ENCODE results near the gene GNG7.
"Not testable (repeated sequence)": the region's sequence is repeated elsewhere in the genome, so short reads cannot be mapped to it uniquely, and the experiment has no call there.

GNG7 gene

DNA sequence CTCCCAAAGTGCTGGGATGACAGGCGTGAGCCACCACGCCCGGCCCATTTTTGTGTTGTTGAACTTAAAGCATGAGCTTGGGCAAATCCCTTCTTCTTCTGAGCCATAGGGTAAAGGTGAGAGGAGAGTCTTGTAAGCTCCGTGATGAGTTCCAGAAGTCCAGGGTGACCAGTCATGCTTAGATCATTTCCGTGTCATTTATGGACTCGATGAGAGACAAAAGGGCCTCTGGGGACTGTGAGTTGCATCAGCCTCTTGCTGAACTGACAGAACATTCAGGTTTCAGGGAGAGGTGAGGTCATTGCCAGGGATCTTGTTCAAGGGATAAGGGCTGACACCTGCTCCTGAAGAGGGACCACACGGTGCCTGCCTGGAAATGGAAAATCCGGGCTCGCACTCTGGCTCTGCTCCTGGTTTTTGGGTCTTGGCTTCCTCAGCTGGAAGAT, 173.0 kb downstream of the GNG7 start:
- no peak for DNase-seq

DNA sequence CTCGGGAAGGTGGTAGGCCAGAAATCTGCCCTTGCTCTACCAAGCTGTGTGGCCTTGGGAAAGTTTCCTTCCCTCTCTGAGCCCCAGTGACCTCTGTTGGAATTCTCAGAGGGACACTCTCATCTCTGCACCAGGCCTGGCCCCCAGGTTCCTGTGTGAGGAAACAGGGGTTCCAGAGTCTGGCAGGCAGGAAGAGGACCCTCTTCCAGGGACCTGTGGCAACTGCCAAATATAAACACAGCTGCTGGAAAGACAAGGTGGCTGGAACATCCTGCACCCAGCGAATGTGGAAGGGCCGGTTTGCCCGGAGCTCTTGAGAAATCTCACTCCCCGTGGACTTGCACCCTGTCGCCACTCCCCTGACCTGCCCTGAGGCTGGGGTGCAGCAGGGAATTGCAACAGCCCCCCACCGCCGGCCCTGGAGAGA, 173.8 kb downstream of the GNG7 start:
- DNase-seq = no peak

DNA sequence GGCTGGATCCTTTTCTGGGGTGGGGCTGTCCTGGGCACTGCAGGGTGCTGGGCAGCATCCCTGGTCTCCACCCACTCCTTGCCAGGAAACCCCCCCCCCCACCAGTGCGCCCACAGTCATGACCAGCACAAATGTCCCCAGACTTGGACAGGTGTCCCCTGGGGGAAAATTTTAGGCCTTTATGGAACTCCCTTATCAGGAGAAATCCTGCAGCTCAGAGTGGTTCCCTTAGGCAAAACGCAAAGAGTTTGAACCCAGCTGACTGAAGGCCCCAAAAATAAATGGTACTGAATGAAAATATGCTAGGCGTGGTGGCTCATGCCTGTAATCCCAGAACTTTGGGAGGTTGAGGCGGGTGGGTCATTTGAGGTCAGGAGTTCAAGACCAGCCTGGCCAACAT, 174.8 kb downstream of the GNG7 start:
- DNase-seq = no peak

DNA sequence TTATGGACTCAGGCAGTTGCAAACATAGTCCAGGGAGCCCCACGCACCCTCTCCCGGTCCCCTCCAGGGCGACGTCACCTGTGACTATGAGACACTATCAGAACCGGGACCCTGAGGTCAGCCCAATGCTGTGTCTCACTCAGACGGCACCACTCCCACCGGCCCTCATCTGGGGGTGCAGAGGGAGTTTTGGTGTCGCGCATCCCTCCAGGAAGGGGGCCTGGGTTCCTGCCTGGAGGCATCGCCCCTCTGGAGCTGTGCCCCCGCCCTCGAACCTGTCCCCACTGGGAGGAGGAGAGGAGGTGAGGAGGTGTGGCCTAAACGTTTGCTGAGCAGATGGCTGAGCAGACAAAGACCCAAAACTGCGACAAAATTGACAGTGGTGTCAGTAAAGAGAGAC, 175.3 kb downstream of the GNG7 start:
- DNase-seq = no peak

GRCh38 chr19:2524840-2525723, 177.4 kb downstream of the GNG7 start:
- no peak for DNase-seq

- DNase-seq = no peak
Measured at GRCh38 chr19:2524361-2524839, 178.1 kb downstream of the GNG7 start.

DNA sequence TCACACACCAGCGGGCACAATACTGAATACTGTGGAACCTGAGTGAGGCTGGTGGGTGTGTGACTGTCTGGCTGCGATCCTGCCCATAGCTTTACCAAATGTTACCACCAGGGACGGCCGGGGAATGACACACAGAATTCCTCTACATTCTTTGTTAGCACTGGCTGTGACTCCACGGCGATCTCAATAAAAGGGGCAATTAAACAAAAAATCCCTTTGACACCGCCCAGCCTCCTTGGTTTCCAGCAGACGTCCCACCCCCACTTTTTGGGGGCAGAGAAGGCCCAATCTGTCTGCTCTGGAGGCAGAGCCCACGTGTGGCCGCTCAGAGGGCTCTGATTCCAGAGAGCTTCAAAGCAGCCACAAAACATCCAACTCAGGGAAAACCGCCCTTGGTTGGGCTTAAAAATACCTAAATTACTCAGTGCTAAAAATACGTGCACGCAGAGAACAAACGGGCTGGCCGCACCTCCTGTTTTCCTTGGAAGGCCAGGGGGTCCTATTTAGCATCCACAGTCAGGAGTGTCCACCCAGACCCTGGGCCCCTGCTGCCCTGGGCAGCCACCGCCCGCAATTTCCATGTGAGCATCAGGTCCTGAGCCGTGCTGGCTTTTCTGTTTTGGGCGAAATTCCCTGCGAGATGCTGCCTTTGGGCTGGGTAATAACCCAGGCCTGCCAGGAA, 178.7 kb downstream of the GNG7 start:
- DNase-seq = no peak

- no peak for DNase-seq
Measured at GRCh38 chr19:2519482-2519881, 183.0 kb downstream of the GNG7 start.

GRCh38 chr19:2518856-2519255, 183.6 kb downstream of the GNG7 start:
- DNase-seq = not testable (repeated sequence)

- no peak for DNase-seq
Measured at GRCh38 chr19:2517881-2518601, 184.5 kb downstream of the GNG7 start.

DNA sequence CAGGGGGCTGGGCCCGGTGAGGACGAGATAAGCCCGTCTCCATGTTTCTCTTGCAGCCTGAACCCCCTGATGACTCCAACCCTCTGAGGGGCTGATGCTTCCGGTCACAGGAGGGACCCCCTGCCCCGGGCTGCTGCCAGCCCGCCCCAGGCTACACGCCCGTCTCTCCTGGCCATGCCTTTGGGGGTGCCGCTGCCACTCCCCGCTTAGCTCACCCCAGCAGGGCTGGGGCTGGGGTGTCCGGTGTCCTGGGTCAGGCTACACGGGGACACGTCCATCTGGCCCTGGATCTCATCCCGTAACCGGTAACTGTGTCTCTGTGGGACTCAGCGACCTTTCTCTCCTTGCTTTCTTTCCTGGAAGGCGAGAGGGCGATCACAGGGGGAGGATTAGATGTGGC, 185.8 kb downstream of the GNG7 start:
- DNase-seq = no peak

GRCh38 chr19:2514981-2515518, 187.4 kb downstream of the GNG7 start:
- no peak for DNase-seq

DNA sequence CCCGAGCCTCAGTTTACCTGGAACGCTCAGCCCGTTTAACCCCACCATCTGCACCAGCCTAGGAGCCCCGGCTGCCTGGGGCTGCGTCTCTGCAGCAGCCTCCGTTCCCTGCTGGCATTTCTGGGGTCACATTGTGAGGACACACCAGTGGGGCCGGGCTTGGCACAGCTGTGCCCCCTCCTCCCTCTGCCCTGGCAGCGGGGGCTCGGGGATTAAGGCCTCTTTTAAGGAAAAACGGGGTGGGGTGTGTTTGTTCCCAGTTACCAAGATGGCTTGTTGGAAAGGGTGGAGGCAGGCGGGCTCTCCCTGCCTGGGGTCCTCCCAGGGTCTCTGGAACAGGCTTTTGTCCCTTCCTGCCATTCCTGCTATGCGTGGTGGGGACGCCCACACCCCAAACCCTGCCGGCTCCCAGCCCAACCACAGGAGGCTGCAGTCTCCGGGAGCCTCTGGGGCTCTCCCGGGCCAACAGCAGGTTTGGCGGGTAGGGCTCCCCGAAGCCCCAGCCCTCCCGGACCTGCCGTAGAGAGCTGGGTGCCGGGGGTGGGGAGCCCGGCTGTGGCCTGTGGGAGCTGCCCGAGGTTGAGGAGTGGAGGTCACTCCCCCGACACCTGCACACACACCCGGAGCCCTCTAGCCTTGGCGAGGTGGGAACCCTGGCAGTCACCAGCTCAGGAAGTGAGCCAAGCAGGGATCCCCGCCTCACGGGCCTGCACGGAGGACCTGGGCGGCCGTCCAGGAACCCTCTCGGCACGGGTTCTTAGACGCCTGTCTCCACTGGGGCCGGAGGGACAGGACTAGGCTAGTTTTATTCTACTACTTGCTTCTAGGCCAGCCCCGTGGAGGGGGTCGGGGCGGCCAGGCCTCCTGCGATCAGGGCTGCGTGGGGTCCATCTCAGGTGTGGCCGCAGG, 189.7 kb downstream of the GNG7 start:
- DNase-seq = no peak

DNA sequence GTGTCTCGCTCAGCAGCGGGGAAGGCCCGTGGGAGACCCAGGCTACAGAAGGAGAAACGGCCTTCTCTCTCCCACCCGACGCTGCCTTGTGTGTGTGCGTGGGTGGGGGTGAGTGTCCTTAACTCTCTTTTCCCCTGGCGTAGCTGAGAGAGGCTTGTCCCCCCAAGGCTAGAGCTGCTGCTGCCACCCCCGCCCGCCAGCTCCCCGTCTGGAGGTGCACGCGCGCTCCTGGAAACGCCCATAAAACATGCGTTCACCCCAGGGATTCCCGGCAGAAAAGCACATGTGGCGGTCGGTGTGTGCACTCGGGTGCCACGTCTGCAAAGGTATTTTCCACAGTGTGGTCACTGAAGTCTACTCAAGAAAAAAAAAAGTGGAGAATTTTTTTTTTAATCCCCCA, 190.5 kb downstream of the GNG7 start:
- no peak for DNase-seq

DNA sequence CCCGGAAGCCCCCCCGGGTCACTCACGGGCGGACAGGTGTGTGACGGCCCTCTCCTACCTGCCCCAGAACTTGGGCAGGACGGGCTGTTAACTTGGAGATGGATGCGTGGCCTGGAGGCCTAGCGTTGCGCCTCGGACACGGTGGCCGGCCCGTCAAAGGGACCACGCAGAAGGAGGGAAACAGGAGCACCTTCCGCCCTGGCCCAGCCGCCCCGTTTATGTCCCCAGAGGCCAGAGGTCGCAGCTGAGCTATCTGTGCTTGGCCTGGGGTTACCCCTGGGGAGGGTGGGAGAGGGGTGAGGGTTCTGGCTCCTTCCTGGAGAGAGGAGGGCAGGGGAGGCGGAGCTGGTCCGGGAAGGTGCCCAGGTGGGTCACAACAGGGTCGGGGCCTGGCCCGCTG, 190.9 kb downstream of the GNG7 start:
- no peak for DNase-seq

DNA sequence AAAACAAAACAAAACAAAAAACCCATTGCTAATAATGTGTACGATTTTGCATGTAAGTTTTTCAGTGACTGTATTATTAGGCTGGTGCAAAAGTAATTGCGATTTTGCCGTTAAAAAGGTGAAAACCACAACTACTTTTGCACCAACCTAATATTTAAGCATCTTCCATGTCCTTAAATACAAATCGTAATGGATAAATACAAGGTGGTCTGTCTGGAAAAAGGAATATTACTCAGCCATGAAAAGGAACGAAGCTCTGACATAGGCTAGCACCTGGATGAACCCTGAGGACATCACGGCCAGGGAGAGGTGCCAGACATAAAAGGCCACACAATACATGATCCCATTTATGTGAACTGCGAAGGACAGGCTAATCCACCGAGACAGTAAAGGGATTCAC, 193.4 kb downstream of the GNG7 start:
- no peak for DNase-seq

- peak; percentile 88 for DNase-seq
Measured at GRCh38 chr19:2507109-2507508, 195.4 kb downstream of the GNG7 start.

DNA sequence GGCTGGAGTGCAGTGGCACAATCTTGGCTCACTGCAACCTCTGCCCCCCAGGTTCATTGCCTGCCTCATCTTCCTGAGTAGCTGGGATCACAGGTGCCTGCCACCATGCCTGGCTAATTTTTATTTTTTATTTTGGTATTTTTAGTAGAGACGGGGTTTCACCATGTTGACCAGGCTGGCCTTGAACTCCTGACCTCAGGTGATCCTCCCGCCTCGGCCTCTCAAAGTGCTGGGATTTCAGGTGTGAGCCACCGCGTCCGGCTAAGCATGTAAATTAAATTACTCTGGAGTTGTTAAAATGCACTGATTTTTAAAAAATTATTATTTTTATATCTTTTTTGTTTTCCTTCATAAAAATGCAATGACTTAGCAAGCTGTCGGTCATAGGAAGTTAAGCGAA, 195.8 kb downstream of the GNG7 start:
- DNase-seq = not testable (repeated sequence)

DNA sequence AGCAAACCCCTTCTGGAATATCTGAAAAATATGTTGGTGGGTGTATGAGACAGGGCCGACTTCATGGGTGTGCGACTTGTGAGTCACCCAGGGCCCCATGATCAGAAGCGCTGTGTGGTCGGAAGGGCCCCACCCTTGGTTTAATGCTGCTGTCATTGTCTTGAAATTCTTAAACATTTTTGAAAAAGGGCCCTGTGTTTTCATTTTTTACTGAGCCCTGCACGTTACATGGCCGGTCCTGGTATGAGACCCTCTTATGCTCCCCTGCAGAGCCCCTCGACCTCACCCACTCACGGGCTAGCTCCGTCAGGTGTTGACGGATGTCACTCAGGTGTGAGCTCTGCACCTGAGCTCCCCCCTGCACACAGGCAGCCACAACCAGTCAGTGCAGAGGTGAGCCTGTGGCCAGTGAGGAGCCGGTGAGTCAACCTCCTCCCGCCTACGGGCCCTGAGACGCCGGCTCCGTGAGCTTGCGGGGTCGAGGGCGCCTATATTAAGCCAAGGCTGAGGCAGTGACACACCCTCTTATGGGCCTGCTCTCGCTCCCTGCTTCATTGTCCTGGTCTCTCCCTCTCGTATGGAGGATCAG, 198.9 kb downstream of the GNG7 start:
- no peak for DNase-seq

DNA sequence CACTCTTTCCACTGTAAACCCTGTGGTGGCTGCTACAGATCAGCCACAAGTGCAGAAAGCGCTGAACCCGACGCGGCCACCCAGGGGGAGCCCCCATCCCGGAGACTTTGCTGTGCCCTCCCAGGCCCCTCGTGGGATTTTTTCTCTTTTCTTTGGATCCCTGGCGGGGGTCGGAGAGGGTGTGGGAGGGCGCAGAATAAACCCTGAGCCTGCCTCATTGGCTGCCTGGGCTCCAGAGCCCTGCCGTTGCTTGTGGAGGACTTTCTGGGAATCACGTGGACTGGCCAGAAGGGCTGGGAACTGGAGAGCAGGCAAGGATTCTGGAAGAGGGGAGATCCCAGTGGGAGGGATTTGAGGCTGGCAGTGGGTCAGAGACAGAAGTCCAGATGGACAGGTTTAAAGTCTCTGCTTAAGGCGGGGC, 201.6 kb downstream of the GNG7 start:
- no peak for DNase-seq

- DNase-seq = no peak
Measured at GRCh38 chr19:2500156-2500555, 202.3 kb downstream of the GNG7 start.

- no peak for DNase-seq
Measured at GRCh38 chr19:2497186-2497585, 205.3 kb downstream of the GNG7 start.

All from NCI-H1436 (cell line).